HG03095 (cell line): ENCODE results near the gene DLEC1.
"Not testable (repeated sequence)": the region's sequence is repeated elsewhere in the genome, so short reads cannot be mapped to it uniquely, and the experiment has no call there.

Experiments used
- ATAC-seq: cut with Tn5 transposase; IDR thresholded peaks from one replicate; pipeline ENCODE4 v1.9.1; 2021; ENCODE audit warnings: moderate library complexity; ENCODE audit not compliant: unreplicated experiment

Gene DLEC1

GRCh38 chr3:38017445-38018295 lies 21.3 kb upstream of the DLEC1 start:
- no peak for ATAC-seq

DNA sequence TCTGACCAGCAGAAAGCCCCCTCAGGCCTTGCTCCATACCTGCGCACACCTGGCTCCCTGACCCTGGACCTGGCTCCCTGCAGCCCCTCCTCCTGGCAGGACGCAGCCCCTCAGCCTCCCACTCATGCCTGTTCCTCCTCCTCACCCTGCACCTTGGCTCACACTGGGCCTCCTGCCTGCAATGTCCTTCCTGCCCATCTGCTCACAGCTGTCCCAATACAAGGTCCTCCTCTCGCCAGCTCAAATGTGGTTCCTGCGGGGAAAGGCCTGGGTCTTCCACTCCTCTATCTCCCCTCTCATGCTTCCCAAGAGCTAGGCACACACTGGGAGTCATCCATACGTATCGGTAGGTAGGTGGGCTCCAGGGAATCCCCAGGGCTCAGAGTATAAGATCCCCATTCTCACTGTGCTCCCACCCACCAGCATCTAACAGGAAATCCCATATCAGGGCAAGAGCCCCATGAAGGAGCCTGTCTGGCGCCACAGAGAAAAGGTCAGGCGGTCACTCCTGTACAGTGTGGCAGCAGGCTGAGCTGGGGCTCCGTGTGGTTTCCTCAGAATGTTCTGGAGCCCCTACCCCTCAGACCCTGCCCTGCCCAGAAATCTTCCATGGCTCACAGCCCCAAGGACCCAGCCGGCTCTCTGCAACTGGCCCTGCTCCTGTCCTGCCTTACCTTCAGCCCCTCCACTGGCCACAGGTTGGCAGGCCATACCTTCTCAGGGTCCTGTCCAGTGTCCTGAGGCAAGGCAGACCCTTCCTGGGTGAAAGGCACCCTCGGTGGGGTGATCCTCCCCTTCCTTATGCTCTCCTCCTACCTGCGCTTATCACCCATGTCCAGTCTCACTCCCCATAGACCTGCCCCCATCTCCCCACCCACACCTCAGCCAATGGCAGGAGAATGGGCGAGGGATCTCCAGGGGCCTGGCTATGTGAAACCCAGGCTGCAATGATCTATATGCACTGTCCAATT lies 20.4 kb upstream of the DLEC1 start:
- no peak for ATAC-seq

GRCh38 chr3:38019658-38020341 lies 19.2 kb upstream of the DLEC1 start:
- ATAC-seq: no peak

DNA sequence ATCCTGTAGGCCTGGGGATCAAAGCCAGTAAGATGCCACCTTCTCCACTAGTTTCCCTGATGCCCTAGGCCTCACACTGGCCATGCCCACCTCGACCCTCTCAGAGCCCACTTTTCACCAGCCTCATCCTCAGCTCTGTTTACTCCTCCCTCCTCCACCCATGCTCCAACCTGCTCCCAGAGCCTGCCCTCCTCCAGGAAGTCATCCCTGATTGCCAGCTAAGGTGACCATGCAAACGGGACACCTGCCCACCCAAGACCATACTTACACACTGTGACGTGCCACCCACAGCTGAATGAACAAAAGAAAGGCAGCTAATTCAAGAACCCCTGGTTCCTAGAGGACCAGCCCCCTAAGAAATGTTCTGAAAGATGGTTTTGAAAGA lies 18.7 kb upstream of the DLEC1 start:
- no peak for ATAC-seq

GRCh38 chr3:38021196-38021595 lies 17.8 kb upstream of the DLEC1 start:
- no peak for ATAC-seq

DNA sequence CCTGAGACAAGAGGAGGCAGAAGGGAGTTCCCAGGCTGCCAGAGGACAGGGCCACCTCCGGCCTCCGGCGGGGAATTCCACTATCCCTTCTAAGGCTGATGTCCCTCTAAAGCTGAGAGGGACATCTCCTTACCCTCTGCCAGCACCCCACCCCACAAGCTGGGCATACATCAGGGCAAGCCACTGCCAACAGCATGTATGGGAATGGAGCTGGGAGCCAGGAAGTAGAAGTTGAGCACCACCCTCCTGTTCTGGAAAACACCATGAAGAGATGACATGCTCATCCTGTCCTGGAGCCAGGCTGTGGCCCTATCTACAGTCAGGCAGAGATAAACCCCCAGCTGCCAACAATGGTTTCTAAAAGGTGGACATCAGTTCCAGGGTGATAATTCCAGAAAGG lies 16.7 kb upstream of the DLEC1 start:
- no peak for ATAC-seq

- ATAC-seq: no peak
Measured at GRCh38 chr3:38022896-38023709, 15.9 kb upstream of the DLEC1 start.

DNA sequence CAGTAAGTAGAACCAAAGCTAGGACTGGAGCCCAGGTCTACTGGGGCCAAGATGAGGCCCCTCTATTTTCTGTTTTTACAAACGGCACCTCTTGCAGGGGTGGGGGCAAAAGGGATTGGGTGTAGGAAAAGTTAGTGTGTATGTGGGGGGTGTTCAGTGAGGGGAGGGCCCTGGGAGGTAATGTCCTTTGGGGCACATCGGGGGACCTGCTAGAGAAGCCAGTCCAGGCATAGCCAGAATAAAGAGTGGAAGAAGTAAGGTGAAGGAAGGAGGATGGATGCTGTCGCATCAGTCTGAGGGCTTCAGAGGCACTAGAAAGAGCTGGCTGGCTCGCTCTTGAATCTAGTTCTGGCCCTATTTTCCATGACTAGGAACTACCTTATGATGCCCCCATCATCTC lies 12.2 kb upstream of the DLEC1 start:
- ATAC-seq: no peak

GRCh38 chr3:38027466-38028465 lies 11.2 kb upstream of the DLEC1 start:
- no peak for ATAC-seq

DNA sequence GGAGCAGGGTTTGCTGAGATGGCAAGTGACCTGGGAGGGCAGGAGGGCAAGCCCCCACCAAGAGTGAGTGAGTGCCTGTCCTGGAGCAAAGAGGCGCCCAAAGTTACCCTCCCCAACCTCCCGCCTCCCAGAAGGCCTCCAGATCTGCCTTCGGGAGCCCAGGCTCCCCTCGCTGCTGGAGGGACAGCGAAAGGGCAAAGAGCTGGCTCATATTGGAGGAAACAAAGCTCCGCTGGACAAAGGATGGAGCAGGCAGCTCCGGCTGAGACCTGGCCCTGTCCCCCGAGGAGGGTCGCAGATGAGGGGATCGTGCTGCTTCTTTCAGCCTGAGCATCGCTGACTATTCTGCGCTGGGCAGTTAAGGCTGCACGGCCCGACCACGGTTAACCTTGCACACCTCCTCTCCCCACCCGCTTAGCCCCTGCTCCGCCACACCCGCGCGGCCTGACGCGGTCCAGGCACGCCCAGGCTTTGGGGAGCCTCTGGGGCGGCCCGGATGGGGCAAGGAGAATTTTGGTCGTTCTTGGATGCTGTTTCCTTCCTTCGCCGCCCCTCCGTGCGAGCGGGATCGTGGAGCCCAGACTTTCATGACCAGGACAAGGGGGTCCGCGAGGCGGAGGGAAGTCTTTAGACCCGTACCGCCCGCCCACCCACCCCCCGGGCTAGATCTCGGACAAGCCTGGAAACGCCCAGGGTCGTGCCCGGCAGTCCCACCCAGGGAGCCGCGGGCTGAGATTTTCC lies 10.2 kb upstream of the DLEC1 start:
- ATAC-seq: no peak

- no peak for ATAC-seq
Measured at GRCh38 chr3:38029400-38030125, 9.4 kb upstream of the DLEC1 start, which contains the start of gene PLCD1. PLCD1 (minus strand) TSS chr3:38029642; CDS start chr3:38029539, 103 bp downstream.

DNA sequence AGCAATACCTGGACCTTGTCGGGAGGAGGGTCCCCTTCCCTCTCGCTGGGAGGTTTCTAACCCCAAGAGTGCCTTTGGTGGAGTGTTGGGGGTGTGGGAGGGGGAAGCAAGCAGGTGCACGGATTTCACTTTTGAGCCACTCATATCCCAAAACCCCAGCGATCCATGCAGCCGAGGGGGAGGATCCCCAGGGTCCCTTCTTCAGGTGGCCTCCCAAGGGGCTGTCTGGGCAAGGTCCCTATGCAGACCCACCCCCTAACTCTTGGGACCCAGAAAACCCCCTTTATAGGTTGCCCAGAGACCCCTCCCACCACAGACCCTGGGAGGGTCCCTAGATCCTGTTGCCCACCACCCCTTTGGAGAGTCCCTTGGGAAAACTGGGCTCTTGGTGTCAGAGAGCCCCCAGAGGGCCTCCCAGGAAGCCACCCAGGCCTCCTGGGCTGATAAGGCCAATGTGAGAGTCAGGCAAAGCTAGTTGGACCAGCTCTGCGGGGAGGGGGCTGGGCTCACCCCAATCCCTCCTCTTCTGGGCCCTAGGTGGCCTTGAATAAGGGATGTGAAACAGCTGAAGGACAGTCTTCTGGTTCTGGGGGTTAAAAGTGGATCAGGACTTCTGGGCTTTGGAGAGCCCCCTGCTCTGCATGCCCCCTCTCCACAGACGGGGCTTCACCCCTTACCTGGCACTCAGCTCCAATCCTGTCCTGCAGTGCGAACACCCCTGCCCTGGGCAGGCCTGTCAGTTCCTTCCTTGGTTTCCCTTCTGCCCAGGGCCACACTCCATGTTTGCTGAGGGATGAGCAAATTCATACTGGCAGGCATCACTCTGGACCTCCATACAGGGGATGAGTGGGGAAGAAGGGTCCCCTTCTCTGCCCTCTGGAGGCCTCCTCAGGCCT lies 8.6 kb upstream of the DLEC1 start:
- no peak for ATAC-seq

GRCh38 chr3:38031022-38031994 lies 7.7 kb upstream of the DLEC1 start:
- ATAC-seq: no peak

DNA sequence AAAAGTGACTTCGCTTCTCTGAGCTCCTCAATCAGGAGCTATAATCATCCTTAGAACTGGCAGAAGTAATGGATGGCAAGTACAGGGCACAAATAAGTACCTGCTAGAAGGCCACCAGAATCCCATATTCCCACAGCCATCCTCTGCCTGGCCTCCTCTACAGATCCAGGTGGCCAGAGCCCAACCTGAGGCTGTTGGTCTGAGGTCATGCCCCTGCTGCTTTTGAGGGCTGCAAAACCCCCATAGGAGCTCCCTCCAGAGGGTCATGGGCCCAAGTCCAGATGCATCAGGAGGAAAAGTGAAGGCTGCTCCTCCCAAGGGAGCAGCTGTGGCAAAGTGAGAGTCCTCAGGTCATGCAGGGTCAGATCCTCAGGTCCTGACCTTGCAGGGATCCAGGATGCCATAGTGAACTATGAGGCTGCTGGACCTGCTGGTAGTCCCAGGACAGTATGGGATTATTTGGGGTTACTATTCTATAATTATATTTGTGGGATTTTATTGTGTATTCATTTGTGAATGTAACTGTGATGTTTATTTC lies 6.6 kb upstream of the DLEC1 start:
- no peak for ATAC-seq

- not testable (repeated sequence) for ATAC-seq
Measured at GRCh38 chr3:38033586-38033985, 5.4 kb upstream of the DLEC1 start.
